NCI-H510A (cell line): ENCODE results near the gene UTS2R.

Experiments used
- DNase-seq: peaks from one replicate; lab custom pipeline; 2025; lab: John Stamatoyannopoulos, UW

UTS2R gene

DNA sequence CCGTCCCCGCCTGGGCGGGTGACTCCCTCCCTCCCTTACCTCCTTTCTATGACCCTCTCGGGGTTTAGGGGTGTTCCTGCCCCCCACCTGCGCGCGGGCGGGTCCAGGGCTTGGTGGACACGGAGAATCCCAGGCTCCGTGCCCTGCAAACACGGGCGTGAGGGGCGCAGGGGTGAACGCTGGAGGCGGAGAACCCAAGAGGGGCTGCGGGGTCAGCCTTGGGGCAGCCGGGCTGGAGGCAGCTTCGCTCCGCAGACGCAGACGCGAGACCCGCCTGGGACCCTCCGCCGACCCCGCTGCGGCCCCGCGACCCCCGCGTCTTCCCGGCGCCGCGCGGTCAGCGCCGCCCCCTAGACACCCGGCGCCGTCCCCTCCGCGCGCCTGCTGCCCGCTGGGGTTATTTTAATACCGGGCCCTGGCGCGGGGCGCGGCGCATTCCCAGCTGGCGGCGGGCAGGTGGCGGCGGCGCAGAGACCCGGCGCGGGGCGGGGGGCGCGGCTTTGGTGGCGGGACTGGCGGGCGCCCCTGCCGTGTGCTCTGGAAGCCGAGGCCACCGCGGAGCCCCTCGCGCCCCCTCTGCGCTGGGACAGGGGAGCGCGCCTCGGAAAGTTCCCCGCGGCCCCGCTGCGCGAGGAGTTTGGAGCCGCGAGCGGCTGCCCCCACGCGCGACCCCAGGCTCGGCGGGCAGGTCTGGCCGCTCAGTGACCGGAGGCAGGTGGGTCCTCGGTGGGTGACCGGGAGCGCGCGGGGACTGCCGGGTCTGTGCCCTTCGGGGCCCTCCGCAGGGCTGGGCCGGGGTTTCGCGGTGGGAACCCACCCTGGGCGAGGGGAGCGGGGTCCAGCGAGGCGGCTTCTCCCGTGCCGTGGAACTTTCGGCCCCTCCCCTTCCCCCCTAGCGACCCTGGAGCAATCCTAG lies at the start of gene UTS2R:
Gene UTS2R (plus strand): TSS at position 433 of the 916 bp plus-strand sequence. CDS start 2,560 bp downstream, outside the sequence.
- no peak for DNase-seq

DNA sequence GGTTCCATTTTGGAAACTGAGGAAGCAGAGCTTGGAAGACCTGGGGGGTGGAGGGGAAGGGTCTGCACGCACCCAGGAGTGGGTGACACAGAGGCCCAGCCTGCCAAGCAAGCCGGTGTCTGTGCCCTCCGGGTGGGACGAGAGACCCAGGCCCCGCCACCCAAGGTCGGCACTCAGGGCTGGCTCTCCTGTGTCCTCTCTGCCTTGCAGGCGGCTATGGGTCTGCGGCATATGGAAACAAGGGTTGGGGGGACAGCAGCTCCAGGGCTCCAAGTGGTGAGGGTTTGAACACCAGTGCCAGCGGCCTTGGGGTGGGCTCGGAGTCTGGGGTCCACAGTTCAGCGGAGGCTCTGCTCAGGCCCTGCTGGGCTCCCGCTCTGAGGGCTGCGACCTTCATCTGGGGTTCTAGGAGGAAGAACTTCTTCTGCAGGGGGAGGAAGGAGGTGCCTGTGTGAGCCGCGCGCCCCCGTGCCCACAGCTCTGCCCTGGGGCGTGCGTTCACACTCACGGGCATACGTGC lies 49.6 kb upstream of the UTS2R start:
- no peak for DNase-seq

- DNase-seq, result no peak
Observed at GRCh38 chr17:82322526-82323453, 48.8 kb upstream of the UTS2R start.

- DNase-seq, result no peak
Observed at GRCh38 chr17:82323514-82324234, 47.9 kb upstream of the UTS2R start.

DNA sequence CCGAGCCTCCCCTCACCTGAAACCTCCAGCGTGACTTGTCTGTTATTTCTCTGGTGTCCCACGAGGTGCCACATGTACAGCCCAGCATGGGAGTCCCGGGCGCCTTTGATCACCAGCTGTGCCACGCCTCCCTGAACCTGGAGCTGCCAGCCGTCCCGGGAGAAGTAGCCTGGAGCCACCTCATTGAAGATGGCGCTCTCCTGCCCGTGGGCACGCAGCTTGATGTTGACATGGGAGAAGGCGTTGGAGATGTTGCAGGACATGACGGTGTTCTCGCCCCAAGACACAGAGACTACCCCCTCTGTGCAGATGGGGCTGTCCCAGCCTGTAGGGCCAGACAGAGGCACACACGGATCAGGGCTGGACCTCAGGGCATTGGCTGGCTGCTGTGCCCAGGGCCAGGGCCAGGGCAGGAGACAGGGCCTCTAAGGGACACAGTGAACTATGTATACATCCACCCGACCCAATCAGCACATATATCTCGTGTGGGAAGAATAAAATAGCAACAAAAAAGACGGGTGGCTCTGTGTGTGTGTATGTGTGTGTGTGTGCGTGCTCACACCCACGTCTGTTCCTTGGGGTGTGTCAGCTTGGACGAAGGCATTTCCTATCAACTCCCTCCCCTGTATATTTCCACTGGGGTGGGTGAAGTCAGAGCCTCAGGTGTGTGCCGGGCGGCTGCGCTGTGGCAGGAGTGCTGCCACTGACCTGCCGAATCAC lies 46.8 kb upstream of the UTS2R start:
- no peak for DNase-seq

GRCh38 chr17:82325286-82326180 lies 46.0 kb upstream of the UTS2R start:
- DNase-seq, result no peak

- no peak for DNase-seq
Observed at GRCh38 chr17:82327289-82327688, 44.3 kb upstream of the UTS2R start.

DNA sequence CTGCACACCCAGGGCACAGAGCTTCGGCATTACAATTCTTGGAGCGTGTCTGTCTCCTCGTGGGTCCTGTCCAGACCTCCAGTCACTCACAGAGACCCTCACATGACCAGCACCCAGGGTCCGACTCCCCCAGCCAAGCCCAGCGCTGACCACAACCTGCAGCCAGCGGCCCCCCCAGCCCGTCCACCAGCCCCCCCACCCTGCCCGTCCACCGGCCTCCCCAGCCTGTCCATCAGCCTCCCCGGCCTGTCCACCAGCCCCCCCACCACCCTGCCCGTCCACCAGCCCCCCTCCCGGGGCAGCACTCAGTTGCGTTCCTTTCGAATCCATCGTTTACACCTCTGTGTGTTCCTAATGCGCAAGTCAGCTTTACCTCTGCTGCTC lies 43.8 kb upstream of the UTS2R start:
- no peak for DNase-seq

GRCh38 chr17:82328141-82328993 lies 43.2 kb upstream of the UTS2R start:
- DNase-seq, result no peak

- no peak for DNase-seq
Observed at GRCh38 chr17:82328994-82329507, 42.5 kb upstream of the UTS2R start.

GRCh38 chr17:82329683-82330321 lies 41.8 kb upstream of the UTS2R start:
- DNase-seq, result no peak

DNA sequence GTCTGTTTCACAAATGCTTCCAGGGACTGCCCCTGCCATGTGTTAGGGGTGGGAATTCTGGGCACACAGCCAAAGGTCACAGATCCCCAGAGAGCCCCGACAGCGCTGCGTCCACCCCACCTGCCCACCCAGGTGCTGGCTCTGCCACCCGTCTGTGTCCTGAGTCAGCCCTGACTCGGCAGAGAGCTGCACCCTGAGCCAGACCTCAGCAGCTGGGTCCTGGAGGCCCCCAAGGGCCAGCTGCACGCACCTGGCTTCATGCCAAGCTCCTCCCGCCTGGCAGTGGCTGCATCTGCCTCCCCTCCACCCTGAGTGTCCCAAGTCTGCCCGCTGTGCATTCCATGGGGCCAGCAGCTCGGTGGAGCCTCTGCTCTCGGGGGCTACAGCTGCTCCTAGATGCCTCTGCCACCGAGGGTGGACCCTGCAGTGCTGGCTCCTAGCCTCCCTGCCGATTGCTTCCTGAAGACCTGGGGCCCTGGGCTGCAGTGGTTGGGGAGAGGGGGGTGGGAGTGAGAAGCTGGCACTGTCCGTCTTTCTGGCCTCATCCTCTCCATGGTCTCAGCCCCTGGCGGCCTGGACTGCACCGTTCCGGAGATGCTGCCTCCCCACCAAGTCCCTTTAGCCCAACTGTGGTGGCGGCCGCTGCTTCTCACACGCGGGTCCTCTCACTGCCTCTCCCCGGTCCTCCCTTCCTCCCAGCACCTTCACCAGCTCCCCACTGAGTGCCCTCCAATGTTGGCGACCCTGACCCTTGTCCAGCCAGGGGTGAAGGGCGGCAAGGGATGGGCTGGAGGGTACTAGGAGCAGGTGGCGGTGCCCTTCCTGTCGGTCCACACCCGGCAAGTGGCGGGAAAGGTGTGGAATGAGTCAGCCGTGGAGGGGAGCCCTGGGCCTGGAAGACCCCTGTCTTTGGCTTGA lies 41.0 kb upstream of the UTS2R start:
- peak; percentile 89 for DNase-seq

GRCh38 chr17:82331345-82331939 lies 40.1 kb upstream of the UTS2R start:
- no peak for DNase-seq

GRCh38 chr17:82332669-82333278 lies 38.8 kb upstream of the UTS2R start:
- DNase-seq, result no peak

DNA sequence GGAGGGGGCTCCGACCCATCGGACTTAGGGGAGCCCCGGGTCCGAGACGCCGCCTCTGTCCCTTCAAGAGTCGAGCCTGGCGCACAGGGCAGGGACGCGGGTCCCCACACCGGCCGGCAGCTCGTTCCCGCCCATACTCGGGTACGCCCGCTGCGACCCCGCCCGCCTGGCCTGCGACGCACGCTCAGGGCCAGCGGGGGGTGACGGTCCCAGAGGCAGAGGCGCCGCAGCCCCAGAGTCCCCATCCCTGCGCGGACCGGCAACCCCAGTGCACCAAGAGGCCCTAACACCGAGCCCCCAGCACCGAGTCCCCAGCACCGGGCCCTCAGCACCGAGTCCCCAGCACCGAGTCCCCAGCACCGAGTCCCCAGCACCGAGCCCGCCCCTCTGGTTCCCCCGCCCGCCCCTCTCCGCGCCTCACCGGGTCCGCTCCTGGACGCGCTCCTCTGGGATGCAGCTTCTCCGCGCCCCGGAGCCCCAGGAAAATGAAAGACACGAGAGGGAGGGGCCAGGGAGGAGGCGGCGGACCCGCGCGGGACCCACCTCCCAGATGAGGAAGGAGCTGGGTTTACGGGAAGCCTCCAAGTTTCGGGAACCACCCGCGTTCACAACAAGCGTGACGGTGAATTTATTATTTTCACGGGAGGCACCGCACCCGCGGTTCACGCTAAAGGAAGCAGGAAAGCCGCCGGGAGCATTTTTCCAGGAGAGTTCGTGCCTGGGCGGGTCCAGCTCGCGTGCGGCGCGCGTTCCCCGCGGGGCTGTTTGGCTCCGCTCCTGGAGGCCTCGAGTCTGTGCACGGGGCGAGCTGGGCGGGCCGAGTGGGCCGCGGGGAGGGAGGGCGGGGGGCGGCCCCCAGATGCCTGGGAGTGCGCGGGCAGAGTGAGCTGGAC lies 38.0 kb upstream of the UTS2R start, which contains the start of gene SECTM1:
Gene SECTM1 (minus strand): TSS at position 488 of the 893 bp plus-strand sequence. CDS start 6,526 bp downstream, outside the sequence.
- no peak for DNase-seq
